ENCODE results near the gene TRPM8.

GRCh38 chr2:233944722-233945121, 27.5 kb downstream of the TRPM8 start:
- TF ChIP-seq CTCF (IDR thresholded peaks at IDR 0.05) = no peak
- no peak for TF ChIP-seq POLR2AphosphoS5 (IDR thresholded peaks at IDR 0.05)
- no peak for TF ChIP-seq POLR2A (IDR thresholded peaks at IDR 0.05)
- TF ChIP-seq EP300 (IDR thresholded peaks at IDR 0.05) = no peak

All from stomach (tissue), 4 donors.